ENCODE measurements around the gene OR2A25.

OR2A25 gene

DNA sequence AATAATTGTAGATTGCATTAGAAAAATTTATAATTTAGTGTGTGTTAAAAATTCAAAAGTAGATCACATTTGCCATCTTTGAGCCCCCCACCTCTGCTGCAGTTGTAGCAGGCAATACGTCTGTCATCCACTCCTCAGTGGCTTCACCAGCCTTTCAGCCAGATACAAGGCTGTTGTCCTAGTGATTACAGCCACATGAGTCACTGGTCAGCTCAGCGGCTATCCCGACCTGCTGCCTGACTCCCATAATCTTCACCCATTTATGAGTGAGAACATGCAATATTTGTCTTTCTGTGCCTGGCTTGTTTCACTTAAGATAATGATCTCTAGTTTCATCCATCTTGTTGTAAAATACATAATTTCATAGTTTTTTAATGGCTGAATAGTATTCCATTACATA, 11.7 kb upstream of the OR2A25 start:
- H4K20me1 ChIP-seq, result no peaks in the 10 kb centered on the region
- H3K36me3 ChIP-seq, result no peaks in the 10 kb centered on the region
- H3K27me3 ChIP-seq, result no peaks in the 10 kb centered on the region
- no peak for TF ChIP-seq Cebpa-rat (IDR thresholded peaks at IDR 0.05)
- no peak overlapping the region for H3K27ac ChIP-seq
- H3K9ac ChIP-seq, result no peak overlapping the region
- H3K4me1 ChIP-seq, result no peaks in the 10 kb centered on the region
- H3K4me3 ChIP-seq, result no peak overlapping the region
- H3K4me2 ChIP-seq, result no peak overlapping the region
- no peaks in the 10 kb centered on the region; a peak in 1 of 22 replicates for H3K9me3 ChIP-seq (replicated peaks in 1 of 11)

DNA sequence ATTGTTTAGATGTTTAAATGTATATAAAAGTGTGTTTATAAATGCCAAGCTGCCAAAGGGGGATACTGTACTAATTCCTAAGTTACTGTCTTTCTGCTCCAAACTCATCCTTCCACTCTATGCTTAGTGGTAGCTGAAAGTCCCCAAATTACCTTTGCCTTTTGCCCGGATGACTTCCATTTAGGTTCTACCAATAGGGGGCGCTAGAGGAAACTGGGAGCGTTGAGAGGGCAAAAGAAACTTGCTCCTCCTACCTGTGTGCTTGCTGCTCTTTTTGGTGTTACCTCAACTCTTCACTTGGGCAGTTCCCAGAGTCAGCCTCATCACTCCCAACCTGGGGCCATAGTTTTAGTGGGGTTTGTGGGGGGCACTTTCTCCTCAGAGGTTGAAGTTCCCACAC, 5.9 kb upstream of the OR2A25 start:
- no peaks in the 10 kb centered on the region for H3K36me3 ChIP-seq
- H3K4me1 ChIP-seq, result no peaks in the 10 kb centered on the region
- H4K20me1 ChIP-seq, result no peaks in the 10 kb centered on the region
- no peak for TF ChIP-seq Cebpa-rat (IDR thresholded peaks at IDR 0.05)
- H3K27ac ChIP-seq, result no peak overlapping the region
- no peak overlapping the region for H3K4me2 ChIP-seq
- no peaks in the 10 kb centered on the region for H3K27me3 ChIP-seq
- H3K9ac ChIP-seq, result no peak overlapping the region
- H3K9me3 ChIP-seq (replicated peaks in 1 of 11), result no peaks in the 10 kb centered on the region; a peak in 1 of 22 replicates
- H3K4me3 ChIP-seq, result no peak overlapping the region

DNA sequence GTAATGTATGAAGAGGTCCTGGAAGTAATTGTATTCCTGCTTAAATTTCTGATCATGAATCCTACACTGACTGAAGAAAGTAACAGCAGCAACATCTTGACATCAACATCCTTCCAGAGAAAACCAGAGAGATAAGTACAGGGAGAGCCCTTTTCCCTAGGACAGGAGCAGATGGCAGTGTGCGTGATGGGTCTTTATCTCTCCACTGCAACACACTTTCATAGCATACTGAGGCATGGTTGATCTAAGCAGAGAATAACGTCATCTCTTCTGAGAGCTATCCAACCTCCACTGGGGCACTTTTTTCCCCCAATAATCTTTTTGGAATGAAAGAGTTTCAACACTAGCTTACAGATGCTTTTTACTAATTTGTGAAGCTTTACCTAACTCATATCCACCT, 342 bp downstream of the OR2A25 start:
- Histone ChIP-seq H3K4me2 (no peak overlapping the region), H3K9me3 (replicated peaks in 1 of 11) (no peaks in the 10 kb centered on the region), H3K36me3 (no peaks in the 10 kb centered on the region), H3K27me3 (no peaks in the 10 kb centered on the region), H3K27ac (no peak overlapping the region), H4K20me1 (no peaks in the 10 kb centered on the region), H3K4me1 (no peaks in the 10 kb centered on the region), H3K4me3 (no peak overlapping the region), H3K9ac (no peak overlapping the region)
- TF ChIP-seq Cebpa-rat (IDR thresholded peaks at IDR 0.05), result no peak

DNA sequence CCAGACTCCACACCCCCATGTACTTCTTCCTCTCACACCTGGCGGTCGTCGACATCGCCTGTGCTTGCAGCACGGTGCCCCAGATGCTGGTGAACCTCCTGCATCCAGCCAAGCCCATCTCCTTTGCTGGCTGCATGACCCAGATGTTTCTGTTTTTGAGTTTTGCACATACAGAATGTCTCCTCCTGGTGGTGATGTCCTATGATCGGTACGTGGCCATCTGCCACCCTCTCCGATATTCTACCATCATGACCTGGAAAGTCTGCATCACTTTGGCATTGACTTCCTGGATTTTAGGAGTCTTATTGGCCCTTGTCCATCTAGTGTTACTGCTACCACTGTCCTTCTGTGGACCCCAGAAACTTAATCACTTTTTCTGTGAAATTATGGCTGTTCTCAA, 4.8 kb downstream of the OR2A25 start:
- no peaks in the 10 kb centered on the region for H3K27me3 ChIP-seq
- no peaks in the 10 kb centered on the region for H3K4me1 ChIP-seq
- no peak overlapping the region for H3K4me2 ChIP-seq
- no peaks in the 10 kb centered on the region for H3K36me3 ChIP-seq
- no peak overlapping the region for H3K4me3 ChIP-seq
- no peak for TF ChIP-seq Cebpa-rat (IDR thresholded peaks at IDR 0.05)
- no peaks in the 10 kb centered on the region for H4K20me1 ChIP-seq
- no peaks in the 10 kb centered on the region for H3K9me3 ChIP-seq (replicated peaks in 1 of 11)
- H3K9ac ChIP-seq, result no peak overlapping the region
- H3K27ac ChIP-seq, result no peak overlapping the region

DNA sequence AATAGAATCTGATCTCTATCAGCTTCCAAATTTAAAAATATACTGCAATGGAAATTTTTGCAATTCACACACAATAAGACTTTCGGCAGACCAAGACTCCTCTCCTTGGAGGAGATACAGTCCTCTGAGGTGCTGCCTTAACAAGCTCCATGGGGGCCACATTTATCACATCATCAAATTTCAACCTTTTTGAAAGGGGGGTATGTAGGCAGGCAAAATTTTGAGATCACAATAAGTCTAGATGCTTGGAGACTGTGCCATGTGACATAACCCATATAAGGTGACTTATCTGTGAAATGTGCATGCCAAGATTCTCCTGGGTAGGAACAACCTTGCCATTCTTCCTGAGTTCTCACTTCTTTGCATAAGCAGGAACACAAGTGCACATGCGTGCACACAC, 16.4 kb downstream of the OR2A25 start, which contains the start of gene OR2A12:
OR2A12 (plus strand) TSS at position 301 of the 400 bp plus-strand sequence. CDS start 8,830 bp downstream, outside the sequence.
- no peak within 1 kb of the TSS for H3K4me2 ChIP-seq
- H4K20me1 ChIP-seq, result no peaks in the 10 kb centered on the region
- no peaks in the 10 kb centered on the region for H3K4me1 ChIP-seq
- H3K4me3 ChIP-seq, result no peak within 1 kb of the TSS
- peaks cover 0 to 4% (median 0%) of the 10 kb centered on the region in 11 experiments; a peak in 4 of 22 replicates for H3K9me3 ChIP-seq (replicated peaks in 1 of 11)
- no peak within 1 kb of the TSS for H3K9ac ChIP-seq
- H3K27ac ChIP-seq, result no peak within 1 kb of the TSS
- no peaks in the 10 kb centered on the region for H3K27me3 ChIP-seq
- no peaks in the 10 kb centered on the region for H3K36me3 ChIP-seq
- TF ChIP-seq Cebpa-rat (IDR thresholded peaks at IDR 0.05), result no peak

DNA sequence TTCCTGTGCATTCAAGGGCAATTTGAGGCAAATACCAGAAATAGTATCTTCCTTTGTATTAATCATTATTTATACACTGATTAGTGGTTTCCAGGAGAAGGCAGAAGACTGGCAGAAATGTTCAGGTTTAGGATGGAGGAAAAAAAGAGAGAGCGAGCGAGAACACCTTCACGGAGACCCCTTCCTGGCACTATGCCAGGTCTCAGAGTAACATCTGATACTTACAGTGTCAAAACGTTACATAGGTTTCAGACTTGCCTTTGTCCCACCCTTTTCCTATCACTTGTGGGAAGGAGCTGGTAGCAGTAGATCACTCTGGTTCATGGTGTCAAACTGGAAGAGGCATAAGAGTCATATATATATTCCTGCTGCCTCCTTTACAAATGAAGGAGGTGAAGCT, 17.1 kb downstream of the OR2A25 start:
- H3K27ac ChIP-seq, result no peak overlapping the region
- H3K4me3 ChIP-seq, result no peak overlapping the region
- no peaks in the 10 kb centered on the region for H3K27me3 ChIP-seq
- no peaks in the 10 kb centered on the region for H3K36me3 ChIP-seq
- TF ChIP-seq Cebpa-rat (IDR thresholded peaks at IDR 0.05), result no peak
- H3K9ac ChIP-seq, result no peak overlapping the region
- peaks cover 0 to 4% (median 0%) of the 10 kb centered on the region in 11 experiments; a peak in 4 of 22 replicates for H3K9me3 ChIP-seq (replicated peaks in 1 of 11)
- no peak overlapping the region for H3K4me2 ChIP-seq
- no peaks in the 10 kb centered on the region for H3K4me1 ChIP-seq
- no peaks in the 10 kb centered on the region for H4K20me1 ChIP-seq

DNA sequence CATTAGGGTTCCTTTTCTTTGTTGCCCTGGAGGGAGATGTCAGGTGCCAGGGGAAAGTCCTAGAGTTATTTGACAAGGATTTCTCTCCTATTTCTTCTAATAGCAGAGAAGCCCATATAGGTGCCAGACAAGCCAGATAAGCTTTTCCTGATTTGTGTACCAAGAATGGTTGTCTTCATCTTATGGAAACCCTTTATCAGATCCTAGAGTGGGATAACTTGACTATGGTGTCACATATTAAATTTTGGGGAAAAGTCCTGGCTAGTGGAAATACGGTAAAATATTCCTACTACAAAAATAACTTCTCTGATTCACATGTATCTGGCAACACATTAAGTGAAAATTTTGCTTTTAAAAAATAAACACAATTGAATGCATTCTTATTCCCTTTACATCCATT, 17.6 kb downstream of the OR2A25 start:
- H3K9me3 ChIP-seq (replicated peaks in 1 of 11), result peaks cover 0 to 4% (median 0%) of the 10 kb centered on the region in 11 experiments; a peak in 5 of 22 replicates
- H3K27ac ChIP-seq, result no peak overlapping the region
- H3K36me3 ChIP-seq, result no peaks in the 10 kb centered on the region
- no peak overlapping the region for H3K4me3 ChIP-seq
- H3K27me3 ChIP-seq, result no peaks in the 10 kb centered on the region
- no peaks in the 10 kb centered on the region for H4K20me1 ChIP-seq
- no peak overlapping the region for H3K4me2 ChIP-seq
- no peak for TF ChIP-seq Cebpa-rat (IDR thresholded peaks at IDR 0.05)
- no peaks in the 10 kb centered on the region for H3K4me1 ChIP-seq
- H3K9ac ChIP-seq, result no peak overlapping the region

DNA sequence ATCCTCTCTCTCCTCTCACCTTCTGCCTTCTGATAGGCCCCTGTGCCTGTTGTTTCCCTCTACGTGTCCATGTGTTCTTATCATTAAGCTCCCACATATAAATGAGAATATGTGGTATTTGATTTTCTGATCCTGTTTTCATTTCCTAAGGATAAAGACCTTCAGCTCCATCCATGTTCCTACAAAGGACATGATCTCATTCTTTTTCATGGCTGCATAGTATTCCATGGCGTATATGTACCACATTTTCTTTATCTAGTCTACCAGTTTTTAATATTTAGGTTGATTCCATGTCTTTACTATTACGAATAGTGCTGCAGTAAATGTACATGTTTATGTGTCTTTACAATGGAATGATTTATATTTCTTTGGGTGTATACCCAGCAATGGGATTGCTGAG, 21.1 kb downstream of the OR2A25 start:
- no peak for TF ChIP-seq Cebpa-rat (IDR thresholded peaks at IDR 0.05)
- no peak overlapping the region for H3K27ac ChIP-seq
- H3K27me3 ChIP-seq, result no peaks in the 10 kb centered on the region
- H3K9me3 ChIP-seq (replicated peaks in 1 of 11), result peaks cover 0 to 4% (median 0%) of the 10 kb centered on the region in 11 experiments; a peak in 6 of 22 replicates
- H3K4me2 ChIP-seq, result no peak overlapping the region
- H3K9ac ChIP-seq, result no peak overlapping the region
- no peaks in the 10 kb centered on the region for H4K20me1 ChIP-seq
- no peaks in the 10 kb centered on the region for H3K36me3 ChIP-seq
- no peak overlapping the region for H3K4me3 ChIP-seq
- no peaks in the 10 kb centered on the region for H3K4me1 ChIP-seq

DNA sequence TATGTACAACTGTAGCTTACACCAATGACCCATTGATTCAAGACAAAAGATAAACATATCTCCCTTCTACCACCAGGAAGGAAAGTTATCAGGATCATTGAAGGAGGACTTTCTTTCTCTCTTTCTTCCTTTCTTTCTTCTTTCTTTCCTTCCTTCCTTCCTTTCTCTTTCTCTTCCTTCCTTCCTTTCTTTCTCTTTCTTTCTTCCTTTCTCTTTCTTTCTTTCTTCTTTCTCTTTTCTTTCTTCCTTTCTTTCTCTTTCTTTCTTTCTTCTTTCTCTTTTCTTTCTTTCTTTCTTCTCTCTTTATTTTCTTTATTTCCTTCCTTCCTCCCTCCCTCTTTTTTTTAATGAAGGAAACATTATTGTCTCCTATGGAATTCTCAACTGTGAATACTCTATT, 29.2 kb downstream of the OR2A25 start:
- no peaks in the 10 kb centered on the region for H3K36me3 ChIP-seq
- no peaks in the 10 kb centered on the region; a peak in 1 of 22 replicates for H3K9me3 ChIP-seq (replicated peaks in 1 of 11)
- TF ChIP-seq Cebpa-rat (IDR thresholded peaks at IDR 0.05), result no peak
- no peak overlapping the region for H3K4me2 ChIP-seq
- no peaks in the 10 kb centered on the region for H3K27me3 ChIP-seq
- H3K4me1 ChIP-seq, result no peaks in the 10 kb centered on the region
- no peak overlapping the region for H3K27ac ChIP-seq
- H3K4me3 ChIP-seq, result no peak overlapping the region
- no peaks in the 10 kb centered on the region for H4K20me1 ChIP-seq
- H3K9ac ChIP-seq, result no peak overlapping the region

DNA sequence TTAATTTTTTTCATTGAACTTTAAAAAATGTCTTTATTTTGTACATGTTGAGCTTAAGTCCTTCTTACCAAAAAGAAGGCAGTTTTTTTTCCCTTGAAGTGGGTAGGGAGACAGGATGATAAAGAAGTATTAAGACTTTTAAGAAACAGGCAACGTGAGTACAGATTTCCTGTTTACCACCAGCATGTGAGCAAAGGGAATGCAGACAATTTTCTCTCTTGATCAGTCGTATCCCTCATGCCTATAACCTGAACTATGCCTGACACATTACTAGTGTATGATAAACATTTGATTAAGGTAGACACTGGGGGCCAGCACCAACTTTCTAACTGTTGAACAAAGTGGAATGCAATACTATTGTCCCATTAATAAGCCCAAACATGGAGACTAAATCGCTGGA, 31.0 kb downstream of the OR2A25 start:
- H3K9ac ChIP-seq, result no peak overlapping the region
- no peak overlapping the region for H3K4me2 ChIP-seq
- H3K27me3 ChIP-seq, result no peaks in the 10 kb centered on the region
- H4K20me1 ChIP-seq, result no peaks in the 10 kb centered on the region
- TF ChIP-seq Cebpa-rat (IDR thresholded peaks at IDR 0.05), result no peak
- H3K27ac ChIP-seq, result no peak overlapping the region
- H3K9me3 ChIP-seq (replicated peaks in 1 of 11), result no peaks in the 10 kb centered on the region; a peak in 1 of 22 replicates
- H3K36me3 ChIP-seq, result no peaks in the 10 kb centered on the region
- H3K4me1 ChIP-seq, result peaks cover 0 to 2% (median 1%) of the 10 kb centered on the region in 10 experiments; a peak in 9 of 20 replicates
- no peak overlapping the region for H3K4me3 ChIP-seq

Data from BLaER1 treated with 17β-estradiol and CSF1 and Interleukin-3, amounts not matched to agents 10 nM and 100 nM (cell line).